Measurements from ENCODE around the gene RTKN. TPM values are rescaled to one million over a fixed set of nuclear protein-coding genes. Genes with fewer than 3 reads are reported as not detected.
"Not testable (repeated sequence)": the region's sequence is repeated elsewhere in the genome, so short reads cannot be mapped to it uniquely, and the experiment has no call there.

The RTKN gene
- total RNA-seq, 1 experiment from 2014 or later: 27.0 TPM

DNA sequence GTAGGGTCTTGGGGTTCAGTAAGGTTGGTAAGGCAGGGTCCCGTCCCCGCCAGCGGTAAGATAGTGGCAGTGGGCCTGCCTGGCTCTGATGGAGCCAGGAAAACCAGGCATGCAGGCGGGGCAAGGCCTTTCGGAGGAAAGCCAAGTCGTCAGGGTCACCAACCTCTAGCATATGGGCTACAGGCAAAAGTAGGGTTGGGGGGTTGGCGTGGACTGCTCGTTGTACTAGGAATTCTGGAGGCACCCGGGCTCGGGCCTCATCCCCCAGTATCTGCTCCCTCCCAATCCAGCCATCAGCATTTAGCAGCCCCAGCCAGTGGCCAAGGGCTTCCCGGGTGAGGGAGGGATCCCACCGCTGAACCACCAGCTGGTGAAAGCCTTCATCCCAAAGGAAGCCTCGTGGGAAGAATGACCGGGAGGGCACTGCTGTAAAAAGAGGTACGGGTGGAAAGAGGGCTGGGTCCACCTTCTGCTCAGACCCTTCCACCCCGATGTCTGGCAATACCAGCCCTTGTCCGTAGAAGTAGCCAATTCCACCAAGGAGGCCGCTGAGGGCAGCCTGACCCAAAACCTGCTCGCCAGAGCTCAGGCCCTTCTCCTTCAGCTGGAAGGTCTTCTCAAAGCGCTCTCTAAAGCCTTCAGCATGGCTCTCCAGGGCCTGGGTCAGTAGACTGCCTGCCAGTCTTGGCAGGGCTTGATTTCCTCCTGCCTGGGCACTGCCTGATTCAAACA is 20.5 kb upstream of the RTKN start:
- ChIA-PET CTCF (interaction anchor here (0.6 to 0.8 kb wide), 2 partner anchors 12 to 22 kb away, joined by 3 read pairs; no protein-coding TSS in a partner anchor), POLR2A (ENCODE audit: low non-redundant PET) (interaction anchor here (0.6 kb wide), 1 partner anchor 51 kb away, joined by 7 read pairs; no protein-coding TSS in a partner anchor)
- no peak overlapping the region for H3K4me3 ChIP-seq (ENCODE audit: low read depth, low read length, poor library complexity, severe bottlenecking)
- no peak for DNase-seq (ENCODE audit: low spot score)
- H3K4me1 ChIP-seq (ENCODE audit: insufficient read depth, low read length, poor library complexity, severe bottlenecking): peaks cover 5% of the 10 kb centered on the region
- intact Hi-C loops (cut with micrococcal nuclease; ENCODE audit: unreplicated experiment): no loop called here
- no peaks in the 10 kb centered on the region for H3K27me3 ChIP-seq (replicated peaks; ENCODE audit: insufficient read depth, low read depth, low read length, poor library complexity)
- no peaks in the 10 kb centered on the region for H3K9me3 ChIP-seq (ENCODE audit: low read depth, low read length, poor library complexity, severe bottlenecking)
- H3K36me3 ChIP-seq (ENCODE audit: insufficient read depth, low read length, poor library complexity, severe bottlenecking): peaks cover 18% of the 10 kb centered on the region
- TF ChIP-seq, protein P1, sequence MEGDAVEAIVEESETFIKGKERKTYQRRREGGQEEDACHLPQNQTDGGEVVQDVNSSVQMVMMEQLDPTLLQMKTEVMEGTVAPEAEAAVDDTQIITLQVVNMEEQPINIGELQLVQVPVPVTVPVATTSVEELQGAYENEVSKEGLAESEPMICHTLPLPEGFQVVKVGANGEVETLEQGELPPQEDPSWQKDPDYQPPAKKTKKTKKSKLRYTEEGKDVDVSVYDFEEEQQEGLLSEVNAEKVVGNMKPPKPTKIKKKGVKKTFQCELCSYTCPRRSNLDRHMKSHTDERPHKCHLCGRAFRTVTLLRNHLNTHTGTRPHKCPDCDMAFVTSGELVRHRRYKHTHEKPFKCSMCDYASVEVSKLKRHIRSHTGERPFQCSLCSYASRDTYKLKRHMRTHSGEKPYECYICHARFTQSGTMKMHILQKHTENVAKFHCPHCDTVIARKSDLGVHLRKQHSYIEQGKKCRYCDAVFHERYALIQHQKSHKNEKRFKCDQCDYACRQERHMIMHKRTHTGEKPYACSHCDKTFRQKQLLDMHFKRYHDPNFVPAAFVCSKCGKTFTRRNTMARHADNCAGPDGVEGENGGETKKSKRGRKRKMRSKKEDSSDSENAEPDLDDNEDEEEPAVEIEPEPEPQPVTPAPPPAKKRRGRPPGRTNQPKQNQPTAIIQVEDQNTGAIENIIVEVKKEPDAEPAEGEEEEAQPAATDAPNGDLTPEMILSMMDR (conservative IDR thresholded peaks at IDR 0.05; ENCODE audit: low read depth, low read length): no peak
- no peak for TF ChIP-seq EZH2 (IDR thresholded peaks at IDR 0.05; ENCODE audit: borderline replicate concordance, low read depth, low read length, poor library complexity, severe bottlenecking)
- BruUV-seq (replicated peaks): no TSS peak
- no peak overlapping the region for H3K27ac ChIP-seq (ENCODE audit: low read depth, low read length, poor library complexity, severe bottlenecking)

DNA sequence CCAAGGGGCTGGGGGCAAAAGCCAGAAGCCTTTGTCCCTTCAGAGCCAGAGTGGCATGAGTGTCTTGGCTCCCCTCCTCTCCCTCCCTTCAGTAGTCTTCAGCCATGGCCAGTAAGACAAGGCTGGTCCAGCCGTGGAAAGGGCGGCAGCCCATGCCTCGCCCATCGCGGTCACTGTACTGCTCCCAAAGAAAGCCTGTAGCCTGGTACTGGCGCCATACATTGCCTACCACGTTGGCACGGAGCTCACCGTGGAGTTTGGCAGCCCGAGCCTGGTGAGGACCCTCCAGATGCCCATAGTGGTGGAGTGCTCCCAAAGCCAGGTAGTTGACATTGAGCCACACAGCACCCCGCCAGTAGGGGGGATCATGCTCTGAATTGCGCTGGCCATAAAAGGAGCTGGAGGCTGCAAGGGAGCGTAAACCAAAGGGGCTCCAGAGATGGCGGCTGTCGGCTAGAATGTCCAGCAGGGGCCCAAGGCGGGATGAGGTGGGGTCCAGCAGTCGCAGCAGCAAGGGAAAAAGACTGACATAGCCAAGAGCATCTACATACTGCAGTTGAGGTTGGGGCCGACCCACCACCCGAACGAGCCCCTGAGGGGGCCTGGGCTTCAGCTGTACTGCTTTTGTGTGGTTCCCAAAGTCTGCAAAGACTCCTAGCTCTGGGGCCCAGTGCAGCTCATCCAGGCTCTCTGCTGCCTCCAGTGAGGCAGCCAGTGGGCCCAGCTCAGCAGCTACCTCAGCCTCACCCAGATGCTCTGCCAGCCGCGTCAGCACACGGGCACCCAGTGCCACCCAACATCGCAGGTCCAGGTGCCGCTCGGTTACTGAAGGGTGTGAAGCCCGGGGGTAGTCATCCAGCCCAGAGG is 19.7 kb upstream of the RTKN start:
- Histone ChIP-seq H3K27ac (ENCODE audit: low read depth, low read length, poor library complexity, severe bottlenecking) (no peak overlapping the region), H3K9me3 (ENCODE audit: low read depth, low read length, poor library complexity, severe bottlenecking) (no peaks in the 10 kb centered on the region), H3K4me1 (ENCODE audit: insufficient read depth, low read length, poor library complexity, severe bottlenecking) (peaks cover 9% of the 10 kb centered on the region), H3K36me3 (ENCODE audit: insufficient read depth, low read length, poor library complexity, severe bottlenecking) (peaks cover 18% of the 10 kb centered on the region), H3K27me3 (replicated peaks; ENCODE audit: insufficient read depth, low read depth, low read length, poor library complexity) (no peaks in the 10 kb centered on the region), H3K4me3 (ENCODE audit: low read depth, low read length, poor library complexity, severe bottlenecking) (no peak overlapping the region)
- intact Hi-C loops (cut with micrococcal nuclease; ENCODE audit: unreplicated experiment): no loop called here
- CTCF ChIA-PET: interaction anchor here (0.6 to 0.8 kb wide), 2 partner anchors 12 to 21 kb away, joined by 3 read pairs; no protein-coding TSS in a partner anchor
- no peak for DNase-seq (ENCODE audit: low spot score)
- POLR2A ChIA-PET (ENCODE audit: low non-redundant PET): interaction anchor here (0.6 kb wide), 1 partner anchor 51 kb away, joined by 7 read pairs; no protein-coding TSS in a partner anchor
- BruUV-seq (replicated peaks): no TSS peak
- TF ChIP-seq, protein P1 (conservative IDR thresholded peaks at IDR 0.05; ENCODE audit: low read depth, low read length): no peak
- no peak for TF ChIP-seq EZH2 (IDR thresholded peaks at IDR 0.05; ENCODE audit: borderline replicate concordance, low read depth, low read length, poor library complexity, severe bottlenecking)

- BruUV-seq (replicated peaks); DNase-seq (ENCODE audit: low spot score); H3K4me3 ChIP-seq (ENCODE audit: low read depth, low read length, poor library complexity, severe bottlenecking); H3K27ac ChIP-seq (ENCODE audit: low read depth, low read length, poor library complexity, severe bottlenecking); CTCF ChIA-PET; H3K27me3 ChIP-seq (replicated peaks; ENCODE audit: insufficient read depth, low read depth, low read length, poor library complexity); intact Hi-C loops (cut with micrococcal nuclease; ENCODE audit: unreplicated experiment); POLR2A ChIA-PET (ENCODE audit: low non-redundant PET); H3K9me3 ChIP-seq (ENCODE audit: low read depth, low read length, poor library complexity, severe bottlenecking): not testable (repeated sequence)
- Histone ChIP-seq H3K36me3 (ENCODE audit: insufficient read depth, low read length, poor library complexity, severe bottlenecking) (peaks cover 18% of the 10 kb centered on the region), H3K4me1 (ENCODE audit: insufficient read depth, low read length, poor library complexity, severe bottlenecking) (peaks cover 21% of the 10 kb centered on the region)
These were observed 18.4 kb upstream of the RTKN start for GRCh38 chr2:74460187-74460586.

- DNase-seq (ENCODE audit: low spot score); H3K9me3 ChIP-seq (ENCODE audit: low read depth, low read length, poor library complexity, severe bottlenecking); H3K27me3 ChIP-seq (replicated peaks; ENCODE audit: insufficient read depth, low read depth, low read length, poor library complexity); intact Hi-C loops (cut with micrococcal nuclease; ENCODE audit: unreplicated experiment); H3K27ac ChIP-seq (ENCODE audit: low read depth, low read length, poor library complexity, severe bottlenecking); POLR2A ChIA-PET (ENCODE audit: low non-redundant PET); BruUV-seq (replicated peaks); CTCF ChIA-PET: not testable (repeated sequence)
- H3K36me3 ChIP-seq (ENCODE audit: insufficient read depth, low read length, poor library complexity, severe bottlenecking): peaks cover 18% of the 10 kb centered on the region
- peak overlapping the region; percentile 92 for H3K4me3 ChIP-seq (ENCODE audit: low read depth, low read length, poor library complexity, severe bottlenecking)
- peaks cover 21% of the 10 kb centered on the region for H3K4me1 ChIP-seq (ENCODE audit: insufficient read depth, low read length, poor library complexity, severe bottlenecking)
These were observed 17.9 kb upstream of the RTKN start for GRCh38 chr2:74459503-74460118.

Data from A673 (cell line).